GM21360 (cell line): Measurements from ENCODE around the gene SLC47A1.
"Not testable (repeated sequence)": the region's sequence is repeated elsewhere in the genome, so short reads cannot be mapped to it uniquely, and the experiment has no call there.

Source experiments
- ATAC-seq: cut with Tn5 transposase; IDR thresholded peaks from one replicate; pipeline ENCODE4 v1.9.1; 2021; ENCODE audit warnings: mild to moderate bottlenecking, moderate library complexity; ENCODE audit not compliant: unreplicated experiment

The SLC47A1 gene

GRCh38 chr17:19520641-19521040 lies 13.0 kb upstream of the SLC47A1 start:
- no peak for ATAC-seq

- ATAC-seq: no peak
These were observed 10.0 kb upstream of the SLC47A1 start for GRCh38 chr17:19523690-19524089.

GRCh38 chr17:19526950-19527349 lies 6.7 kb upstream of the SLC47A1 start:
- ATAC-seq: not testable (repeated sequence)

DNA sequence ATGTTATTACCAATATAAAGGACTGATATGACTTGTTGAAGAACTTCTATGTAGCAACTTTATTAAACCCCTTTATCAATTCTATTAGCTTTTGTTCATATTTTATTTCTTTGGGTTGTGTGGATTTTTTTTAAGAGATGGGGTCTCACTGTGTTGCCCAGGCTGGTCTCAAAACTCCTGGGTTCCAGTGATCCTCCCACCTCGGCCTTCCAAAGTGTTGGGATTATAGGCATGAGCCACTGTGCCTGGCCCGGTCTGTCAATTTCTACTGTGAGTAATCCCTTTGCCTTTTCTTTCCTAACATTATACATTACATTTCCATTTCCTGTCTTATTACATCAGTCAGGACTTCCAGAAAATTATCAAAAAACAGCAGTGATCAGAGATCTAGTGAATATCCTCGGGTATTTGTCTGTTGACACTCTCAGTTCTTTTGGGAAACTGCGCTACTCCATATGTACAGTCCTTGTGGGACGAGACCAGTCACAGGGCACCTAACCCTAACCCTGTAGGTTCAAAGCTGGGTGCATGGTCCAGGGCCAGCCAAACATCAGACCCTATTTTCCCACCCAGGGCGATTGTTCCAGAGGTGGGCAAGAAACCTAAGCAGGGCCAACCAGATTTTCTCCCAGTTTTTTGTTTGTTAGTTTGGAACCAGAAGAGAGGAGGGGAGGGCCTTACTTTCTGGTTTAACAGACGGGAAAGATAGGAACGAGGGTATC lies 1.7 kb upstream of the SLC47A1 start:
- ATAC-seq: no peak

DNA sequence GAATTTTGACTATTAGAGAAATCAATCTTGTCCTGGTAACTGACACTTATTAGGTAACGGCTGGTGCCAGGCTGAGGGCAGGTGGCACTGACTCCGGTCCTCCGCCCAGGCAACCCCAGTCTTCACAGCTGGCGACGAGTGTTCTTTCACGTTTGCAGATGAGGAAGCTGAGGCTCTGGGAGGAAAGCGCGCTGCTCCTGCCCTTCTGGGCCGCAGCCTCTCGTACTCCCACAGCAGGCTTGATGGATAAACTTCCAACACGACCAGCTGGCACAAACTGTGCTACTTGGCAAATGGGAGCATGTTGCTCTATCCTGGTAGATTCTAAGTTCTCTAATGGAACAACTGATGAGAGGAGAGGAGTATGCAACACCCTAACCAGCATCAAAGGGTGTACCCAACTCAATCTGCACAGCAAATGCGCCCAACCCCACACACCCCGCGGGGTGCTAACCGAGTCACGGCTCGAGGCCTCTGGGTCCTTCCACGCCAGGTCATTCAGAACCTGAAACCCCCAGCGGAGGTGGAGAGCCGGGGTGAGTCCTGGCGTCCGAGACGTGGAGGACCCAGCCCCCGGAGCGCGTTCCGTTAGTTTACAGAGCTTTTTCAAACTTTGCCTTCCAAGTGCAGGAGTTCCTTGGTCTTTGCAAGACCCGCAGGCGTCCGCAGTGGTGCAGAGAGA lies 477 bp upstream of the SLC47A1 start:
- no peak for ATAC-seq

GRCh38 chr17:19534562-19535149 lies 1.0 kb downstream of the SLC47A1 start:
- no peak for ATAC-seq

- no peak for ATAC-seq
These were observed 3.5 kb downstream of the SLC47A1 start for GRCh38 chr17:19537111-19537510.

- no peak for ATAC-seq
These were observed 4.7 kb downstream of the SLC47A1 start for GRCh38 chr17:19538095-19539039.

- ATAC-seq: no peak
These were observed 5.4 kb downstream of the SLC47A1 start for GRCh38 chr17:19539040-19539399.

GRCh38 chr17:19539841-19540311 lies 6.2 kb downstream of the SLC47A1 start:
- no peak for ATAC-seq

- no peak for ATAC-seq
These were observed 7.2 kb downstream of the SLC47A1 start for GRCh38 chr17:19540706-19541370.

- no peak for ATAC-seq
These were observed 7.8 kb downstream of the SLC47A1 start for GRCh38 chr17:19541445-19541844.

DNA sequence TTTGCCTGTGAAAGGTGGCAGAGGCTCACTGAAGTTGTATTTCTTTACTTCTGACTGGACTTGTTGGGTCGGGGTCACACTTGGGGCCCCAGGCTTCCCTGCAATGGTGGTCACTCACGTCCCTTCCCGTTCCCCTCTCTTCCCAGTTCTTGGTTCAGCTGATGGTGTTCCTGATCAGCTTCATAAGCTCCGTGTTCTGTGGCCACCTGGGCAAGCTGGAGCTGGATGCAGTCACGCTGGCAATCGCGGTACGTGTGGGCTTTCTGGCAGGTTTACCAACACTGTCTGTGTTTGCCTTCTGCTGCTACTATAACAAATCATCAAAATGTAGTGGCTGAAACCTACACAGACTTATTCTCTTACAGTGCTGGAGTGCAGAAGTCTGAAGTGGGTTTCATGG lies 8.6 kb downstream of the SLC47A1 start:
- ATAC-seq: no peak

DNA sequence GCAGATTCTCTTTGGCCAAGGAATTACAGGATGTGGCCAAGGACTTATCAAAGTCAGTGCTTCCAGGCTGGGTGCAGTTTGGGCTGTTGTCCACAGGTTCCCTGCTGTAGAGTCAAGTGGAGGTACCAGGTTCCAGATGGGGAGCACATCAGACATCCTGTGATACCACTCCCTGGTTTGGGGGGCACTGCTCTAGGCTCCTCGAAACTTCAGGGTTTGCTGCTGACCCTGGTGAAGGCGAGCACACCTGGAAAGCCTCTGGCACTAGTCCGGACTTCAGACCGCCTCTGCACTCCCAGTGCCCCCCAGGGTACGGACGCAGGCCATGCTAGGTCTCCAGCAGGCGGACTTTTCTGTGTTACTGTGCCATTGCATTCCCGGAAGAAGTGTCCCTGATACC lies 10.7 kb downstream of the SLC47A1 start:
- no peak for ATAC-seq

- ATAC-seq: no peak
These were observed 12.8 kb downstream of the SLC47A1 start for GRCh38 chr17:19546289-19547065.

DNA sequence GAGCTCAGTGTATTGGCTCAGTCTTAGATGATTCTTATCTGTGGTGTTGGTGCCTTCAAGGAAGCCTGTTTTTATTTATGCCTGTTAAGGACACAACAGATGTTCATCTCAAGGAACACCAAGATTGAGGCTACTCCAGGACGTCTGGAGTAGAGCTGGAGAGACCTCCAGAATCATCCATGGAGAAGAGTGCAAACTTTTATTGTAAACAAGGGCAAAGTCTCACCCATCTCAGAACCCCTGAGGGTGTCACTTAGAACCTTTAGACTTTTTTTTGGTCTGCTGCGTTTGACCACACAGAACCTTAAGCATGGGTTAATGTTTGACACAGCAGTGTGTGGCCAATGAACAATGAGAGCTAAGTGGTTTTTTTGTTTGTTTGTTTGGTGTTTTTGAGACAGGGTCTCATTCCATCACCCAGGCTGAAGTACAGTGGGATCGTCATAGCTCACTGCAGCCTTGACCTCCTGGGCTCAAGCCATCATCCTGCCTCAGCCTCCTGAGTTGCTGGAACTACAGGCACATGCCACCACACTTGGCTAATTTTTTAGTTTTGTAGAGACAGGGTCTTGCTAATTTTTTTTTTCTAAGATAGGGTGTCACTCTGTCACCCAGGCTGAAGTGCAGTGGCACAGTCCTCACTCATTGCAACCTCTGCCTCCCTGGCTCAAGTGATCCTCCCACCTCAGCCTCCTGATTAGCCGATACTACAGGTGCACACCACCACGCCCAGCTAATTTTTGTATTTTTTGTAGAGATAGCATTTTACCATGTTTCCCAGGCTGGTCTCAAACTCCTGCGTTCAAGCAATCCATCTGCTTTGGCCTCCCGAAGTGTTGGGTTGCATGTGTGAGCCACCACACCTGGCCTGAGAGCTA lies 16.3 kb downstream of the SLC47A1 start:
- ATAC-seq: no peak

GRCh38 chr17:19551165-19551564 lies 17.5 kb downstream of the SLC47A1 start:
- no peak for ATAC-seq

DNA sequence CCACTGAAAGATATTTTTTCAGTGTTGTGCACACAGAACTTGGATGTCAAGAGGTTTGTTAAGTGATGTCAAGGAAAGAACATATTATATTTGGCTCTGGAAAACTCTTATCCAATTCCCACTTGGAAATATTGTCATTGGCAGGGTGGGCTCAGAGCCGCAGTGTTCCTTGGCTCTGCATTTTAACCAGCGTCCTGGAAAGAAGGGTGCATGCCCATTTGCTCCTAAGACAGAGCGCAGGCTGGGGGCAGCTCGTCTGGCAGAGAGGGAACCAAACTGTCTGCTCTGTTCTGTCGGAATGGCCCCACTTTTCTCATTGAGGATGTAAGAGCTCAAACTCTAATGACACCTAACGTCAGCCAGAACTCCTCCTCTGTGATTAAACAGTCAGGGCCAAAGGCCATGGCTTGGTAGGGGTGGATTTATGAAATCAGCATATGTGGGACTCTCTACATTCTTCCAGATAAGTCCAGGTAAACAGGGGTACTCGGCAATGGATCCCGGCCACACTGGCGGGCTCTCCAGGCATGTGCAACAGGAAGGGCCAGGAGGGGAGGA lies 18.0 kb downstream of the SLC47A1 start:
- no peak for ATAC-seq
